H9 (cell line): ENCODE results near the gene GPC6. TPM values are rescaled to one million over a fixed set of nuclear protein-coding genes. Genes with fewer than 3 reads are reported as not detected.

Experiments
- DNase-seq: peaks from one replicate; pipeline ENCODE4 v3.0.0-alpha.2; 2017
- H2AFZ ChIP-seq: one replicate; pipeline ENCODE4 v1.6.1; 2013; ENCODE audit warnings: mild to moderate bottlenecking, low read length, control low read depth, moderate library complexity
- H2AK5ac ChIP-seq: 2 replicates; pipeline ENCODE4 v1.6.1; 2013; ENCODE audit warnings: low read length, control low read depth, mixed read lengths; ENCODE audit not compliant: insufficient read length
- H2BK120ac ChIP-seq: one replicate; pipeline ENCODE4 v1.6.1; 2013; ENCODE audit warnings: low read depth, mild to moderate bottlenecking, low read length, control low read depth, inconsistent platforms; ENCODE audit not compliant: poor library complexity, severe bottlenecking
- H2BK12ac ChIP-seq: 2 replicates; pipeline ENCODE4 v1.6.1; 2013; ENCODE audit warnings: low read length, control low read depth, mixed read lengths, low read depth; ENCODE audit not compliant: insufficient read length
- H2BK15ac ChIP-seq: 2 replicates; pipeline ENCODE4 v1.6.1; 2013; ENCODE audit warnings: low read depth, low read length, control low read depth
- H2BK20ac ChIP-seq: one replicate; pipeline ENCODE4 v1.6.1; 2013; ENCODE audit warnings: low read depth, mild to moderate bottlenecking, low read length, control low read depth, inconsistent platforms; ENCODE audit not compliant: poor library complexity, severe bottlenecking
- H2BK5ac ChIP-seq: 2 replicates; pipeline ENCODE4 v1.6.1; 2013; ENCODE audit warnings: low read length, control low read depth, mixed read lengths; ENCODE audit not compliant: insufficient read length
- H3K14ac ChIP-seq: 2 replicates; pipeline ENCODE4 v1.6.1; 2013; ENCODE audit warnings: low read length, control low read depth; ENCODE audit not compliant: insufficient read depth
- H3K18ac ChIP-seq: 2 replicates; pipeline ENCODE4 v1.6.1; 2013; ENCODE audit warnings: low read depth, mild to moderate bottlenecking, mixed read lengths, low read length, control low read depth; ENCODE audit not compliant: insufficient read length
- H3K23ac ChIP-seq: 2 replicates; pipeline ENCODE4 v1.6.1; 2013; ENCODE audit warnings: low read length, control low read depth, mixed read lengths, low read depth; ENCODE audit not compliant: insufficient read length
- H3K23me2 ChIP-seq: 2 replicates; pipeline ENCODE4 v1.6.1; 2013; ENCODE audit warnings: low read depth, mild to moderate bottlenecking, mixed read lengths, low read length, control low read depth; ENCODE audit not compliant: insufficient read length, poor library complexity, severe bottlenecking
- H3K27ac ChIP-seq: 2 replicates; pipeline ENCODE4 v1.5.1; 2013; ENCODE audit warnings: low read length, control low read depth, mixed read lengths, low read depth; ENCODE audit not compliant: insufficient read length
- H3K27me3 ChIP-seq: 2 replicates; pipeline ENCODE4 v1.6.1; 2013; ENCODE audit warnings: low read length, control low read depth, inconsistent platforms; ENCODE audit not compliant: insufficient read depth
- H3K4ac ChIP-seq: 2 replicates; pipeline ENCODE4 v1.6.1; 2013; ENCODE audit warnings: low read depth, mild to moderate bottlenecking, control low read depth, inconsistent platforms, low read length, moderate library complexity
- H3K4me1 ChIP-seq: 2 replicates; pipeline ENCODE4 v1.6.1; 2013; ENCODE audit warnings: low read length, control low read depth, inconsistent platforms; ENCODE audit not compliant: insufficient read depth
- H3K4me2 ChIP-seq: 2 replicates; pipeline ENCODE4 v1.6.1; 2013; ENCODE audit warnings: low read length, control low read depth, mixed read lengths; ENCODE audit not compliant: insufficient read length, insufficient read depth
- H3K56ac ChIP-seq: 2 replicates; pipeline ENCODE4 v1.6.1; 2013; ENCODE audit warnings: low read depth, mild to moderate bottlenecking, mixed read lengths, low read length, control low read depth; ENCODE audit not compliant: insufficient read length
- H3K79me1 ChIP-seq: 2 replicates; pipeline ENCODE4 v1.6.1; 2013; ENCODE audit warnings: low read depth, mild to moderate bottlenecking, moderate library complexity, low read length, control low read depth, inconsistent platforms; ENCODE audit not compliant: insufficient read depth, poor library complexity, severe bottlenecking
- H3K79me2 ChIP-seq: 2 replicates; pipeline ENCODE4 v1.6.1; 2013; ENCODE audit warnings: low read length, control low read depth, inconsistent platforms; ENCODE audit not compliant: insufficient read depth
- H3K9ac ChIP-seq: 2 replicates; pipeline ENCODE4 v1.6.1; 2013; ENCODE audit warnings: low read length, control low read depth, mixed read lengths; ENCODE audit not compliant: insufficient read length; ENCODE audit errors: extremely low read depth
- H3K9me3 ChIP-seq: one replicate; pipeline ENCODE4 v1.6.1; 2013; ENCODE audit warnings: low read depth, low read length, inconsistent platforms; ENCODE audit not compliant: control insufficient read depth
- H3T11ph ChIP-seq: one replicate; pipeline ENCODE4 v1.6.1; 2013; ENCODE audit warnings: mild to moderate bottlenecking, low read length, control low read depth, inconsistent platforms
- H4K20me1 ChIP-seq: one replicate; pipeline ENCODE4 v1.6.1; 2013; ENCODE audit not compliant: control insufficient read depth, insufficient read length, insufficient read depth
- H4K5ac ChIP-seq: 2 replicates; pipeline ENCODE4 v1.6.1; 2013; ENCODE audit warnings: low read depth, mild to moderate bottlenecking, mixed read lengths, low read length, control low read depth; ENCODE audit not compliant: insufficient read length
- H4K8ac ChIP-seq: replicated peaks from 2 replicates; pipeline ENCODE4 v1.6.1; 2013; ENCODE audit warnings: low read length, control low read depth, mixed read lengths, low read depth; ENCODE audit not compliant: insufficient read length
- H4K91ac ChIP-seq: 2 replicates; pipeline ENCODE4 v1.6.1; 2013; ENCODE audit warnings: low read depth, mild to moderate bottlenecking, moderate library complexity, mixed read lengths, low read length, control low read depth; ENCODE audit not compliant: insufficient read length
- H3K27ac Mint-ChIP-seq, 3 experiments: 2 replicates in 2 of 3; 3 replicates in 1 of 3; pipeline ENCODE4 v1.8.0; 2020 to 2021; ENCODE audit warnings: mixed read lengths in 3 of 3, mild to moderate bottlenecking in 1 of 3, moderate library complexity in 1 of 3
- H3K27me3 Mint-ChIP-seq: 2 replicates; pipeline ENCODE4 v1.8.0; 2021; ENCODE audit warnings: low read depth, mild to moderate bottlenecking, moderate library complexity, mixed read lengths
- H3K36me3 Mint-ChIP-seq, 3 experiments: 2 replicates in 2 of 3; 3 replicates in 1 of 3; pipeline ENCODE4 v1.8.0; 2020 to 2021; ENCODE audit warnings: low read depth in 3 of 3, mixed read lengths in 3 of 3; ENCODE audit not compliant: insufficient read depth in 1 of 3
- H3K4me1 Mint-ChIP-seq, 2 experiments: 2 replicates each; pipeline ENCODE4 v1.8.0; 2020; ENCODE audit warnings: mixed read lengths in 2 of 2
- H3K4me3 Mint-ChIP-seq, 2 experiments: 2 replicates in 1 of 2; 3 replicates in 1 of 2; pipeline ENCODE4 v1.8.0; 2020 to 2021; ENCODE audit warnings: mild to moderate bottlenecking in 2 of 2, mixed read lengths in 2 of 2, moderate library complexity in 1 of 2
- H3K9me3 Mint-ChIP-seq, 2 experiments: 2 replicates in 1 of 2; 3 replicates in 1 of 2; pipeline ENCODE4 v1.8.0; 2020; ENCODE audit warnings: mild to moderate bottlenecking in 2 of 2, mixed read lengths in 2 of 2, moderate library complexity in 1 of 2
- CTCF ChIP-seq: fragments of 200-600 bp; sonication (generic); conservative IDR thresholded peaks from 3 replicates; pipeline ENCODE4 v1.8.0; 2021; ENCODE audit warnings: antibody characterized with exemption, mild to moderate bottlenecking
- WGBS: extraction: QIAGEN DNeasy Blood & Tissue Kit; methylation state at CpG from one replicate; pipeline ENCODE4 v1.1.7; 2013; ENCODE audit warnings: missing lambda C conversion rate, low lambda C conversion rate, mixed read lengths; ENCODE audit not compliant: insufficient read length; ENCODE audit errors: extremely low coverage; 5-methylcytosine and 5-hydroxymethylcytosine counted together
- long read RNA-seq: library from polyadenylated mRNA; unstranded; transcript quantifications from one replicate; pipeline ENCODE4 v2.0.0, GENCODE V29; 2020
- total RNA-seq: library from RNA; stranded (reverse); gene quantifications from 2 replicates; pipeline ENCODE4 v1.2.1, GENCODE V29; 2021

GPC6 gene
- 15.6 and 16.1 TPM in 2 replicates for total RNA-seq
- long read RNA-seq, partial matches to known transcripts = 0 of 14 reads
- long read RNA-seq, other reads (novel, unspliced or antisense) = 13 of 14 reads

DNA sequence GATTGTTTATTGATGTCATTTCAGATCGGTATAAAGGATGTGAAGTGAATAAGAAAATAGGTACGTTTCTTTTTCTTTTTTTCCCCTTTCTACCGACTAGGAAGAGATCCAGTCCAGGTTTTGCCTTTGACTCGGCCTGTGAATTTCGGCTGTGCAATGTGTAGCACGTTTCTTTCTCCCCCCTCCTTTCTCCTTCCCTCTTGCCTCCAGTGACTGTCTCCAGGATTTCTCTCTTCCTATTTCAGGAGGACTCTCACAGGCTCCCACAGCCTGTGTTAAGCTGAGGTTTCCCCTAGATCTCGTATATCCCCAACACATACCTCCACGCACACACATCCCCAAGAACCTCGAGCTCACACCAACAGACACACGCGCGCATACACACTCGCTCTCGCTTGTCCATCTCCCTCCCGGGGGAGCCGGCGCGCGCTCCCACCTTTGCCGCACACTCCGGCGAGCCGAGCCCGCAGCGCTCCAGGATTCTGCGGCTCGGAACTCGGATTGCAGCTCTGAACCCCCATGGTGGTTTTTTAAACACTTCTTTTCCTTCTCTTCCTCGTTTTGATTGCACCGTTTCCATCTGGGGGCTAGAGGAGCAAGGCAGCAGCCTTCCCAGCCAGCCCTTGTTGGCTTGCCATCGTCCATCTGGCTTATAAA is at the start of gene GPC6:
Gene GPC6 (plus strand): TSS at position 185 of the 657 bp plus-strand sequence.
- no peak within 1 kb of the TSS for H4K8ac ChIP-seq
- H3K27ac ChIP-seq = no peak within 1 kb of the TSS
- H3K27me3 Mint-ChIP-seq = peaks cover 1% of the 10 kb centered on the region
- H3K27ac Mint-ChIP-seq = peak within 1 kb of the TSS; percentile 76 to 96 (median 94)
- no CpG with 5 or more reads among the region's 31 CpGs for WGBS
- no peaks in the 10 kb centered on the region for H3K27me3 ChIP-seq
- peak within 1 kb of the TSS; percentile 99 for H3K4me2 ChIP-seq
- H3K9me3 Mint-ChIP-seq = peaks cover 0 to 2% of the 10 kb centered on the region in 2 experiments; a peak in 1 of 5 replicates
- no peaks in the 10 kb centered on the region for H3K79me1 ChIP-seq
- peak within 1 kb of the TSS; percentile 31 for H4K5ac ChIP-seq
- H2BK15ac ChIP-seq = no peak within 1 kb of the TSS
- H3K4ac ChIP-seq = no peak within 1 kb of the TSS
- no peak within 1 kb of the TSS for H4K91ac ChIP-seq
- DNase-seq = peak; percentile 61
- no peak within 1 kb of the TSS for H3K56ac ChIP-seq
- peaks cover 3% of the 10 kb centered on the region; the same call in 1 of the 2 replicates for H3K4me1 ChIP-seq
- no peak within 1 kb of the TSS for H2BK20ac ChIP-seq
- H3K79me2 ChIP-seq = peaks cover 5% of the 10 kb centered on the region; the same call in 1 of the 2 replicates
- peak within 1 kb of the TSS; percentile 73 for H3K14ac ChIP-seq
- H2AFZ ChIP-seq = peak within 1 kb of the TSS; percentile 44
- no peak within 1 kb of the TSS for H2BK120ac ChIP-seq
- no peaks in the 10 kb centered on the region for H3K9me3 ChIP-seq
- H3K18ac ChIP-seq = peak within 1 kb of the TSS; percentile 67
- no peak within 1 kb of the TSS for H2AK5ac ChIP-seq
- H3K23ac ChIP-seq = no peak within 1 kb of the TSS
- H3K4me1 Mint-ChIP-seq = peaks cover 68 to 70% of the 10 kb centered on the region in 2 experiments
- peaks cover 0 to 6% (median 0%) of the 10 kb centered on the region in 3 experiments; a peak in 3 of 7 replicates for H3K36me3 Mint-ChIP-seq
- no peak within 1 kb of the TSS for H2BK12ac ChIP-seq
- H3K23me2 ChIP-seq = peaks cover 17% of the 10 kb centered on the region
- H3T11ph ChIP-seq = no peak within 1 kb of the TSS
- H4K20me1 ChIP-seq = no peaks in the 10 kb centered on the region
- peak within 1 kb of the TSS; percentile 91 for H3K9ac ChIP-seq
- H2BK5ac ChIP-seq = no peak within 1 kb of the TSS
- no peak for TF ChIP-seq CTCF
- peak within 1 kb of the TSS; percentile 92 to 96 for H3K4me3 Mint-ChIP-seq
